Upper lobe of left lung (tissue), 6 donors: ENCODE measurements around the gene GAB4. TPM values are rescaled to one million over a fixed set of nuclear protein-coding genes. Genes with fewer than 3 reads are reported as not detected.

Experiments
- ATAC-seq, 2 donors: fragments of 200-7000 bp; cut with Tn5 transposase; one replicate each; pipeline ENCODE4 v1.9.1; 2022; ENCODE audit warnings: mild to moderate bottlenecking in 2 of 2, moderate library complexity in 2 of 2; ENCODE audit not compliant: low FRiP score in 2 of 2
- DNase-seq, 2 donors: peaks; one replicate each; pipeline ENCODE4 v3.0.0-alpha.2; 2019 to 2020
- H3K27ac ChIP-seq, 4 donors: fragments of 200-600 bp; sonication (generic); one replicate each; pipeline ENCODE4 v1.5.1; 2016 to 2019
- H3K27me3 ChIP-seq, 4 donors: fragments of 200-600 bp; sonication (generic); one replicate each; pipeline ENCODE4 v1.5.1; 2017 to 2019
- H3K36me3 ChIP-seq, 4 donors: fragments of 200-600 bp; sonication (generic); one replicate each; pipeline ENCODE4 v1.5.1; 2016 to 2019
- H3K4me1 ChIP-seq, 4 donors: fragments of 200-600 bp; sonication (generic); one replicate each; pipeline ENCODE4 v1.5.1; 2018 to 2019
- H3K4me3 ChIP-seq, 4 donors: fragments of 200-600 bp; sonication (generic); one replicate each; pipeline ENCODE4 v1.5.1; 2017 to 2019; ENCODE audit warnings: mild to moderate bottlenecking in 2 of 4, moderate library complexity in 1 of 4
- H3K9me3 ChIP-seq, 4 donors: fragments of 200-600 bp; sonication (generic); one replicate each; pipeline ENCODE4 v1.5.1; 2018 to 2019
- EP300 ChIP-seq, 4 donors: sonication (generic); formaldehyde crosslinking; IDR thresholded peaks; one replicate each; pipeline ENCODE4 v1.5.1; 2017; ENCODE audit warnings: antibody characterized with exemption in 4 of 4, control low read depth in 2 of 4
- POLR2A ChIP-seq, 4 donors: fragments of 450-650 bp; IDR thresholded peaks; one replicate each; pipeline ENCODE4 v1.5.1; 2016 to 2017; ENCODE audit warnings: antibody characterized with exemption in 4 of 4, mild to moderate bottlenecking in 2 of 4
- POLR2AphosphoS5 ChIP-seq, 2 donors: sonication (generic); formaldehyde crosslinking; IDR thresholded peaks; one replicate each; pipeline ENCODE4 v1.5.1; 2017; ENCODE audit warnings: antibody characterized with exemption in 2 of 2
- WGBS, 2 donors: methylation state at CpG; one replicate each; pipeline ENCODE4 v1.1.5; 2017 to 2018; 5-methylcytosine and 5-hydroxymethylcytosine counted together
- total RNA-seq, 6 donors: library from RNA; depleted of rRNA in 4 of 6; stranded (reverse); fragments of >200 nt in 4 of 6; gene quantifications; one replicate each; pipeline versions ENCODE4 v1.1.0 to v1.2.1, GENCODE V29; 2016 to 2021
- TF ChIP-seq, protein P1 (sequence below), 6 experiments: fragments of 450-650 bp in 4 of 6; fragments of 200-600 bp in 2 of 6; sonication (generic) in 2 of 6; IDR thresholded peaks; one replicate each; pipeline ENCODE4 v1.5.1; 2016 to 2019; ENCODE audit warnings: antibody characterized with exemption in 6 of 6
- donor health status: DM: no; HTN: no; CAD: no; lungs with moderate emphysema.
- donor health status: DM: no; HTN: yes; CAD: no; lungs with severe emphysema.

GAB4 gene
- total RNA-seq, 6 donors from 2014 or later = not detected

DNA sequence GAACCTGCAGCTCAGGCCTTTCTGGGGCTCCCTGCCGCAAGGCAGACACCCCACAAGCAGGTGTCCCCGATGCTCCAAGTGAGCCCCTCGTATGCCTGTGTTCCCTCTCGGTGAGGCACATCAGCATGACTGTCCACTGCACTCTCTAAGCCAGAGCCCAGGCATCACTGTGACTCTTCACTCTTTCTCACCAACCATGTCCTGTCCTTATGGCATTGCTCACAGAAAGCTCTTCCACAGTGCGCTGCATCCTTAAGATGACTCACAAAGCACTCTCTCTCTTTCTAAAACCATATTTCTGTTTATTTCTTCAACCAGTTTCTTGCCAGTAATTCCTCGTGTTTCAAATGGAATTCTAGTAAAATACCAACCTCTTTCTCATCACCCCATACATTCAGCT is 18.1 kb downstream of the GAB4 start:
- ATAC-seq (no peak), DNase-seq (no peak)
- no peaks in the 10 kb centered on the region for H3K36me3 ChIP-seq
- no peak overlapping the region for H3K4me3 ChIP-seq
- H3K27ac ChIP-seq = no peak overlapping the region
- no peaks in the 10 kb centered on the region for H3K4me1 ChIP-seq
- TF ChIP-seq POLR2A (IDR thresholded peaks at IDR 0.05) = no peak
- no peak for TF ChIP-seq EP300 (IDR thresholded peaks at IDR 0.05)
- TF ChIP-seq, protein P1, sequence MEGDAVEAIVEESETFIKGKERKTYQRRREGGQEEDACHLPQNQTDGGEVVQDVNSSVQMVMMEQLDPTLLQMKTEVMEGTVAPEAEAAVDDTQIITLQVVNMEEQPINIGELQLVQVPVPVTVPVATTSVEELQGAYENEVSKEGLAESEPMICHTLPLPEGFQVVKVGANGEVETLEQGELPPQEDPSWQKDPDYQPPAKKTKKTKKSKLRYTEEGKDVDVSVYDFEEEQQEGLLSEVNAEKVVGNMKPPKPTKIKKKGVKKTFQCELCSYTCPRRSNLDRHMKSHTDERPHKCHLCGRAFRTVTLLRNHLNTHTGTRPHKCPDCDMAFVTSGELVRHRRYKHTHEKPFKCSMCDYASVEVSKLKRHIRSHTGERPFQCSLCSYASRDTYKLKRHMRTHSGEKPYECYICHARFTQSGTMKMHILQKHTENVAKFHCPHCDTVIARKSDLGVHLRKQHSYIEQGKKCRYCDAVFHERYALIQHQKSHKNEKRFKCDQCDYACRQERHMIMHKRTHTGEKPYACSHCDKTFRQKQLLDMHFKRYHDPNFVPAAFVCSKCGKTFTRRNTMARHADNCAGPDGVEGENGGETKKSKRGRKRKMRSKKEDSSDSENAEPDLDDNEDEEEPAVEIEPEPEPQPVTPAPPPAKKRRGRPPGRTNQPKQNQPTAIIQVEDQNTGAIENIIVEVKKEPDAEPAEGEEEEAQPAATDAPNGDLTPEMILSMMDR (IDR thresholded peaks at IDR 0.05) = no peak
- no peak for TF ChIP-seq POLR2AphosphoS5 (IDR thresholded peaks at IDR 0.05)
- no peaks in the 10 kb centered on the region for H3K27me3 ChIP-seq
- WGBS, 2 donors = 84 to 89% methylated on average over 6 of the region's 6 CpGs
- H3K9me3 ChIP-seq = no peaks in the 10 kb centered on the region

GRCh38 chr22:16988257-16988656 is 19.8 kb downstream of the GAB4 start:
- Histone ChIP-seq H3K27me3 (no peaks in the 10 kb centered on the region), H3K9me3 (peaks cover 0 to 10% (median 7%) of the 10 kb centered on the region in 4 donors), H3K27ac (no peak overlapping the region), H3K36me3 (no peaks in the 10 kb centered on the region), H3K4me3 (no peak overlapping the region), H3K4me1 (no peaks in the 10 kb centered on the region)
- ATAC-seq (no peak), DNase-seq (no peak)
- TF ChIP-seq, protein P1 (IDR thresholded peaks at IDR 0.05) = no peak
- TF ChIP-seq EP300 (IDR thresholded peaks at IDR 0.05) = no peak
- TF ChIP-seq POLR2AphosphoS5 (IDR thresholded peaks at IDR 0.05) = no peak
- 85 to 100% methylated on average over 1 to 6 of the region's 6 CpGs for WGBS, 2 donors

DNA sequence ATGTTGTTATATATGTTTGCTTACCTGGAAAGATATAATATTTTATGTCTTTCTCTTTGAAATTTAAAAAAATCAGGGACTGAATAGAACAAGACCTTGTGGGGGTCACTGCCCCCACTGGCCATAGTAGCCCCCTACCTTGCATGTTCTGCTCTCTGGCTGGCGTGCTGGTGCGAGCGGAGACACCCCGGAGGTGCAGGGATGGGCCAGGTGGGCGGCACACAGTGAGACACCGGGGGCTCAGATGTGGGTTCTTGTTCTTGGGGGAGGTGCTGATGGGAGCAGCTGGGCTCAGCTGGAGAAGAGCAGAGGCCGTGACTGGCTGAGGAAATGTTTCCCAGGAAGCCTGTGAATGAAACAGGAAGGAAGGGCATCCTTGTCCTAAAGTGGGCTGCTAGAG is 20.2 kb downstream of the GAB4 start:
- H3K27me3 ChIP-seq = no peaks in the 10 kb centered on the region
- TF ChIP-seq EP300 (IDR thresholded peaks at IDR 0.05) (no peak), POLR2AphosphoS5 (IDR thresholded peaks at IDR 0.05) (no peak), POLR2A (IDR thresholded peaks at IDR 0.05) (no peak)
- TF ChIP-seq, protein P1 (IDR thresholded peaks at IDR 0.05) = no peak
- WGBS, 2 donors = 64 to 75% methylated on average over 7 of the region's 7 CpGs

GRCh38 chr22:16975155-16975885 is 32.7 kb downstream of the GAB4 start:
- ATAC-seq (no peak), DNase-seq (no peak)
- no peak overlapping the region for H3K27ac ChIP-seq
- H3K27me3 ChIP-seq = no peaks in the 10 kb centered on the region
- 65% methylated on average over 2 to 10 of the region's 10 CpGs for WGBS, 2 donors
- TF ChIP-seq POLR2A (IDR thresholded peaks at IDR 0.05) = no peak
- no peak for TF ChIP-seq EP300 (IDR thresholded peaks at IDR 0.05)
- no peak for TF ChIP-seq POLR2AphosphoS5 (IDR thresholded peaks at IDR 0.05)
- TF ChIP-seq, protein P1 (IDR thresholded peaks at IDR 0.05) = no peak
- H3K4me1 ChIP-seq = no peaks in the 10 kb centered on the region
- H3K36me3 ChIP-seq = no peaks in the 10 kb centered on the region
- no peak overlapping the region for H3K4me3 ChIP-seq
- peaks cover 0 to 6% (median 0%) of the 10 kb centered on the region in 4 donors for H3K9me3 ChIP-seq

More for the DNA sequence above, 20.2 kb downstream of the GAB4 start:
- no peak for ATAC-seq
- Histone ChIP-seq H3K36me3 (no peaks in the 10 kb centered on the region), H3K4me3 (no peak overlapping the region), H3K9me3 (peaks cover 4 to 15% (median 11%) of the 10 kb centered on the region in 4 donors), H3K27ac (no peak overlapping the region), H3K4me1 (no peaks in the 10 kb centered on the region)
- DNase-seq = no peak
